CD4-positive, alpha-beta T cell (primary cell): Measurements from ENCODE around the gene MRE11. TPM values are rescaled to one million over a fixed set of nuclear protein-coding genes. Genes with fewer than 3 reads are reported as not detected.
"Not testable (repeated sequence)": the region's sequence is repeated elsewhere in the genome, so short reads cannot be mapped to it uniquely, and the experiment has no call there.

Experiments used
- ATAC-seq: fragments of 200-7000 bp; cut with Tn5 transposase; one replicate; pipeline ENCODE4 v1.10.0; 2022; ENCODE audit warnings: mild to moderate bottlenecking; ENCODE audit not compliant: poor library complexity
- CTCF ChIA-PET: fragments of 350-600 bp; sonication (Branson Sonifier 250); formaldehyde crosslinking; loops from one replicate; lab custom pipeline; 2021; ENCODE audit warnings: antibody characterized with exemption, inconsistent platforms; lab: Charles Lee
- POLR2A ChIA-PET: fragments of 350-600 bp; sonication (Branson Sonifier 250); formaldehyde crosslinking; loops from one replicate; lab custom pipeline; 2021; ENCODE audit warnings: antibody characterized with exemption, inconsistent platforms; lab: Charles Lee
- DNase-seq, 14 experiments: peaks; one replicate each; pipeline ENCODE4 v3.0.0-alpha.2; 2013 to 2020; ENCODE audit warnings: mixed read lengths in 2 of 14
- H3K27ac ChIP-seq, 2 donors: one replicate each; pipeline versions ENCODE4 v1.5.1 to v1.7.0; 2013; ENCODE audit warnings: low read length in 2 of 2, low read depth in 1 of 2, mild to moderate bottlenecking in 1 of 2
- H3K27me3 ChIP-seq, 2 experiments: 1 replicate in 1 of 2; 2 replicates in 1 of 2; pipeline versions ENCODE4 v1.6.1 to v1.7.0; 2013; ENCODE audit warnings: low read length in 2 of 2, control low read depth in 1 of 2, mild to moderate bottlenecking in 1 of 2, moderate library complexity in 1 of 2; ENCODE audit not compliant: insufficient read depth in 2 of 2, control insufficient read depth in 1 of 2
- H3K36me3 ChIP-seq: one replicate; pipeline ENCODE4 v1.6.1; 2013; ENCODE audit warnings: low read length, control low read depth; ENCODE audit not compliant: insufficient read depth
- H3K4me1 ChIP-seq: one replicate; pipeline ENCODE4 v1.6.1; 2013; ENCODE audit warnings: low read length, control low read depth; ENCODE audit not compliant: insufficient read depth
- H3K4me3 ChIP-seq: one replicate; pipeline ENCODE4 v1.5.1; 2013; ENCODE audit warnings: mild to moderate bottlenecking, low read length, moderate library complexity
- H3K9me3 ChIP-seq, 2 experiments: 1 replicate in 1 of 2; 2 replicates in 1 of 2; pipeline versions ENCODE4 v1.6.1 to v1.7.0; 2013; ENCODE audit warnings: low read length in 2 of 2, mild to moderate bottlenecking in 2 of 2, control low read depth in 1 of 2, moderate library complexity in 1 of 2; ENCODE audit not compliant: control insufficient read depth in 1 of 2, insufficient read depth in 1 of 2
- H3K27ac Mint-ChIP-seq: one replicate; pipeline ENCODE4 v1.8.0; 2020; ENCODE audit warnings: mixed read lengths
- H3K27me3 Mint-ChIP-seq: one replicate; pipeline ENCODE4 v1.8.0; 2021; ENCODE audit warnings: mixed read lengths
- H3K36me3 Mint-ChIP-seq: one replicate; pipeline ENCODE4 v1.8.0; 2021; ENCODE audit warnings: low read depth, mixed read lengths
- H3K4me1 Mint-ChIP-seq: one replicate; pipeline ENCODE4 v1.8.0; 2021; ENCODE audit warnings: low read depth, mixed read lengths
- H3K4me3 Mint-ChIP-seq: one replicate; pipeline ENCODE4 v1.8.0; 2020; ENCODE audit warnings: mild to moderate bottlenecking, mixed read lengths
- H3K9me3 Mint-ChIP-seq: one replicate; pipeline ENCODE4 v1.8.0; 2020; ENCODE audit warnings: mixed read lengths
- intact Hi-C, 2 experiments: fragments of 100-400 bp; cut with DNase I in 1 of 2; cut with micrococcal nuclease in 1 of 2; formaldehyde crosslinking; loops; one replicate each; pipeline versions ENCODE4 v1.15.1 to v1.9.0; 2023 to 2025; cut with DNase I, micrococcal nuclease
- total RNA-seq, 174 experiments: library from RNA in 2 of 174; stranded (reverse) in 2 of 174; gene quantifications; one replicate each; pipeline ENCODE4 v1.2.3 and lab custom pipeline; 2021 to 2026
- TF ChIP-seq, protein P1 (sequence below): fragments of 200-600 bp; IDR thresholded peaks from one replicate; pipeline ENCODE4 v1.8.0; 2022; ENCODE audit warnings: antibody characterized with exemption, mild to moderate bottlenecking

Gene MRE11
- total RNA-seq, 2 experiments from 2014 or later: 17.0 to 18.6 TPM

DNA sequence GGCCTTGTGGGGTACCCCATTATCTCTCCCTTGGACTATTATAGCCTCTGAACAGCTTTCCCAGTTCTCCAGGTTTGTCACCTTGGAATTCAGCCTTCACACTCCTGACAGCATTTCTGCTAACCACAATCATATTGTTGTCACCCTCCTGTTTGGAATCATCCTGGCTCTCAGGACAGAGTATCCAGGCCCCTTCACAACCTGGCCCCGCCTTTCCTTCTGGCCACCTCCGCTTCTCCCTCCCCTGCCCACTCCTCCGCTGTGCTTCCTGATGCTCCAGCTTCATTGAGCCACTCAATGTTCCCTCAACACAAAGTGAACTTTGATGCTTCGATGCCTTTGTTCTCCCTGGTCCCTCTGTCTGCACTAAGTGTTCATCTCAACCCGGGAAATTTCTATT lies 95.5 kb downstream of the MRE11 start:
- H3K9me3 Mint-ChIP-seq: peaks cover 4% of the 10 kb centered on the region
- no peaks in the 10 kb centered on the region for H3K4me1 ChIP-seq
- POLR2A ChIA-PET: no interaction called here

DNA sequence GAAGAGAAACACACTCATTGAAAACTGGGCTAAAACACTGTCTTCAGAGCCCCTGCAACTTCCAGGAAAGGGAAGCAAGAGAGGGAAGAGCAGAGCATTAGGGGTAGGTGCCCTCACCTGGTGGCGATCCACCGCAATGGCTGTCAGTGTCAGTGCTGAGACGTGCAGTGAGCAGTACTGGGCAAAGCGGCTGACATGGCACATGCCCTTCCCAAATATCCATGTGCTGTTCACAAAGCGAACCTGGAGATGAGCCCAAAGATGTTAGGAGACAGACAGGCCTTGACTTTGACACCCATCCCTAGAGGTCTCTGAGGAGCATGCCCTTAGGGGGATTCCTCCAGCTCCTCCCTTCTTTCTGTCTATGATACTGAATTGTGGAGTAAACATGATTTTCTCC lies 97.4 kb downstream of the MRE11 start:
- peaks cover 0 to 6% of the 10 kb centered on the region in 2 experiments for H3K9me3 ChIP-seq
- no peaks in the 10 kb centered on the region for H3K36me3 ChIP-seq
- H3K4me1 ChIP-seq: no peaks in the 10 kb centered on the region
- Mint-ChIP-seq H3K27me3 (peaks cover 51% of the 10 kb centered on the region), H3K27ac (no peak overlapping the region), H3K4me3 (no peak overlapping the region), H3K36me3 (no peaks in the 10 kb centered on the region), H3K9me3 (peaks cover 4% of the 10 kb centered on the region), H3K4me1 (peaks cover 7% of the 10 kb centered on the region)
- H3K27ac ChIP-seq: no peak overlapping the region
- ATAC-seq (no peak), DNase-seq (no peak)
- intact Hi-C loops: no loop called here
- H3K4me3 ChIP-seq: no peak overlapping the region
- peaks cover 24 to 33% of the 10 kb centered on the region in 2 experiments for H3K27me3 ChIP-seq
- ChIA-PET POLR2A (no interaction called here), CTCF (no interaction called here)
- TF ChIP-seq, protein P1, sequence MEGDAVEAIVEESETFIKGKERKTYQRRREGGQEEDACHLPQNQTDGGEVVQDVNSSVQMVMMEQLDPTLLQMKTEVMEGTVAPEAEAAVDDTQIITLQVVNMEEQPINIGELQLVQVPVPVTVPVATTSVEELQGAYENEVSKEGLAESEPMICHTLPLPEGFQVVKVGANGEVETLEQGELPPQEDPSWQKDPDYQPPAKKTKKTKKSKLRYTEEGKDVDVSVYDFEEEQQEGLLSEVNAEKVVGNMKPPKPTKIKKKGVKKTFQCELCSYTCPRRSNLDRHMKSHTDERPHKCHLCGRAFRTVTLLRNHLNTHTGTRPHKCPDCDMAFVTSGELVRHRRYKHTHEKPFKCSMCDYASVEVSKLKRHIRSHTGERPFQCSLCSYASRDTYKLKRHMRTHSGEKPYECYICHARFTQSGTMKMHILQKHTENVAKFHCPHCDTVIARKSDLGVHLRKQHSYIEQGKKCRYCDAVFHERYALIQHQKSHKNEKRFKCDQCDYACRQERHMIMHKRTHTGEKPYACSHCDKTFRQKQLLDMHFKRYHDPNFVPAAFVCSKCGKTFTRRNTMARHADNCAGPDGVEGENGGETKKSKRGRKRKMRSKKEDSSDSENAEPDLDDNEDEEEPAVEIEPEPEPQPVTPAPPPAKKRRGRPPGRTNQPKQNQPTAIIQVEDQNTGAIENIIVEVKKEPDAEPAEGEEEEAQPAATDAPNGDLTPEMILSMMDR: no peak

More for the DNA sequence above, 95.5 kb downstream of the MRE11 start:
- Histone ChIP-seq H3K27me3 (peaks cover 33 to 45% of the 10 kb centered on the region in 2 experiments), H3K27ac (no peak overlapping the region), H3K9me3 (peaks cover 10 to 16% of the 10 kb centered on the region in 2 experiments), H3K4me3 (no peak overlapping the region), H3K36me3 (no peaks in the 10 kb centered on the region)
- Mint-ChIP-seq H3K4me3 (no peak overlapping the region), H3K4me1 (peaks cover 7% of the 10 kb centered on the region), H3K36me3 (no peaks in the 10 kb centered on the region), H3K27me3 (peaks cover 63% of the 10 kb centered on the region), H3K27ac (no peak overlapping the region)
- no peak for DNase-seq
- TF ChIP-seq, protein P1: no peak
- intact Hi-C loops: no loop called here
- CTCF ChIA-PET: no interaction called here
- ATAC-seq: no peak

DNA sequence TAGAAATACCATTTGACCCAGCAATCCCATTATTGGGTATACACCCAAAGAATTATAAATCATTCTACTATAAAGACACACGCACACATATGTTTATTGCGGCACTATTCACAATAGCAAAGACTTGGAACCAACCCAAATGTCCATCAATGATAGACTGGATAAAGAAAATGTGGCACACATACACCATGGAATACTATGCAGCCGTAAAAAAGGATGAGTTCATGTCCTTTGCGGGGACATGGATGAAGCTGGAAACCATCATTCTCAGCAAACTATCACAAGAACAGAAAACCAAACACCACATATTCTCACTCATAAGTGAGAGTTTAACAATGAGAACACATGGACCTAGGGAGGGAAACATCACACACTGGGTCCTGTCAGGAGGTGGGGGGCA lies 101.7 kb downstream of the MRE11 start:
- H3K36me3 ChIP-seq, H3K27ac ChIP-seq, DNase-seq, CTCF ChIA-PET, H3K36me3 Mint-ChIP-seq, H3K27me3 ChIP-seq, H3K9me3 ChIP-seq, H3K27ac Mint-ChIP-seq, H3K4me3 Mint-ChIP-seq, intact Hi-C loops, ATAC-seq, POLR2A ChIA-PET, H3K4me3 ChIP-seq, H3K9me3 Mint-ChIP-seq, H3K4me1 Mint-ChIP-seq, H3K4me1 ChIP-seq: not testable (repeated sequence)
- peaks cover 11% of the 10 kb centered on the region for H3K27me3 Mint-ChIP-seq

DNA sequence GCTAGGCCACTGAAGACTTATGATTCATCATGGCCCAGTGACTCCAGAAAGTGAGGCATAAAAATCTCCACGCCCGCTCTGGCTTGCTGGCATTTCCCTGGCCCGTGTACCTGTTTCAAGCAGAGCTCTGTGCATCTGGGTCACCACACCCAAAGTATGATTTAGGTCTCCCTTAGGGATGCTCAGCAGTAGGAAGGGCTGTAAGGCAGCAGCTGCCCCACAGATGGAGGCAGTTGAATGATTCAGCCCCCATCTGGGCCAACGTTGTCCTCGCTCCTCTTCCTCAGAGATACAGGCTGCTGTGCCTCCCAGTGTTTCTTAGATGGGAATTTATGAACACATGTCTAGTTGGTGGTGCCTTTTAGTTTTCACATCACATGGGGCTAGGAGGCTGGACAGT lies 114.0 kb downstream of the MRE11 start:
- intact Hi-C loops: no loop called here
- no peaks in the 10 kb centered on the region for H3K36me3 Mint-ChIP-seq
- ChIA-PET CTCF (no interaction called here), POLR2A (no interaction called here)
- H3K4me1 Mint-ChIP-seq: no peaks in the 10 kb centered on the region
- H3K36me3 ChIP-seq: no peaks in the 10 kb centered on the region
- H3K27me3 ChIP-seq: peaks cover 0 to 7% of the 10 kb centered on the region in 2 experiments
- ATAC-seq (no peak), DNase-seq (no peak)
- H3K4me1 ChIP-seq: no peaks in the 10 kb centered on the region
- TF ChIP-seq, protein P1: no peak
- no peak overlapping the region for H3K27ac ChIP-seq
- no peak overlapping the region for H3K4me3 ChIP-seq
- no peaks in the 10 kb centered on the region for H3K9me3 ChIP-seq
- H3K27ac Mint-ChIP-seq: no peak overlapping the region
- no peak overlapping the region for H3K4me3 Mint-ChIP-seq
- H3K27me3 Mint-ChIP-seq: peaks cover 8% of the 10 kb centered on the region
- H3K9me3 Mint-ChIP-seq: no peaks in the 10 kb centered on the region
